Testis (tissue), 2 donors: ENCODE measurements around the gene BNC2.

Source experiments
- CTCF ChIP-seq, 3 experiments: fragments of 450-650 bp in 2 of 3; fragments of 200-600 bp in 1 of 3; sonication (generic) in 1 of 3; IDR thresholded peaks; one replicate each; pipeline ENCODE4 v1.5.1; 2016 to 2019; ENCODE audit warnings: antibody characterized with exemption in 3 of 3, mild to moderate bottlenecking in 2 of 3, moderate library complexity in 1 of 3
- POLR2A ChIP-seq: fragments of 450-650 bp; IDR thresholded peaks from one replicate; pipeline ENCODE4 v1.6.1; 2017; ENCODE audit warnings: antibody characterized with exemption, mild to moderate bottlenecking, moderate library complexity

- TF ChIP-seq CTCF (IDR thresholded peaks at IDR 0.05) (no peak), POLR2A (no peak)
Observed at GRCh38 chr9:16904655-16905054, 34.2 kb upstream of the BNC2 start.
